K562 (cell line): ENCODE data around the gene GNG14. TPM values are rescaled to one million over a fixed set of nuclear protein-coding genes. Genes with fewer than 3 reads are reported as not detected.

Experiments
- ARNT ChIP-seq, 2 experiments: fragments of 450-650 bp; IDR thresholded peaks; 2 replicates each; pipeline ENCODE4 v1.6.1; 2016; ENCODE audit warnings: mild to moderate bottlenecking in 1 of 2
- ASH1L ChIP-seq: fragments of 450-650 bp; IDR thresholded peaks from 2 replicates; pipeline ENCODE4 v1.6.1; 2018; ENCODE audit warnings: borderline replicate concordance, mild to moderate bottlenecking, low read depth; ENCODE audit not compliant: partially characterized antibody
- CBX5 ChIP-seq: IDR thresholded peaks from 2 replicates; pipeline ENCODE4 v1.6.1; 2014; ENCODE audit warnings: low read depth, borderline replicate concordance
- ELF1 ChIP-seq: fragments of 200-800 bp; sonication (Bioruptor generic); IDR thresholded peaks from 2 replicates; pipeline ENCODE4 v1.6.1; 2016; ENCODE audit warnings: missing genetic modification characterization, missing compliant biosample characterization
- ILF3 ChIP-seq: fragments of 450-650 bp; IDR thresholded peaks from 2 replicates; pipeline ENCODE4 v1.6.1; 2018; ENCODE audit warnings: antibody characterized with exemption, mild to moderate bottlenecking, moderate library complexity, borderline replicate concordance
- MTA1 ChIP-seq: fragments of 450-650 bp; IDR thresholded peaks from 2 replicates; pipeline ENCODE4 v1.6.1; 2017; ENCODE audit warnings: borderline replicate concordance
- RBM17 ChIP-seq: fragments of 200-400 bp; formaldehyde crosslinking; IDR thresholded peaks from 2 replicates; pipeline ENCODE4 v1.6.1; 2017; ENCODE audit warnings: low read depth, mild to moderate bottlenecking, low read length, borderline replicate concordance
- U2AF1 ChIP-seq: fragments of 200-400 bp; formaldehyde crosslinking; optimal IDR thresholded peaks from 2 replicates; pipeline ENCODE3; 2017; ENCODE audit warnings: mild to moderate bottlenecking, low read depth, low read length, moderate library complexity
- ZC3H4 ChIP-seq: sonication (generic); formaldehyde crosslinking; IDR thresholded peaks from 2 replicates; pipeline ENCODE4 v1.9.0; 2021; ENCODE audit warnings: missing genetic modification reagents, borderline replicate concordance
- ZNF174 ChIP-seq: fragments of 250-450 bp; sonication (Bioruptor Pico); IDR thresholded peaks from 2 replicates; pipeline ENCODE4 v1.4.0; 2020; ENCODE audit warnings: mild to moderate bottlenecking
- ZNF444 ChIP-seq: fragments of 250-450 bp; sonication (Bioruptor Pico); IDR thresholded peaks from 2 replicates; pipeline ENCODE4 v1.4.0; 2020; ENCODE audit warnings: mild to moderate bottlenecking, moderate library complexity
- ZNF644 ChIP-seq: fragments of 200-800 bp; sonication (Bioruptor generic); IDR thresholded peaks from 2 replicates; pipeline ENCODE4 v1.6.1; 2016; ENCODE audit warnings: low read depth, missing genetic modification characterization, missing compliant biosample characterization
- ZNF717 ChIP-seq: fragments of 250-450 bp; sonication (Bioruptor Pico); IDR thresholded peaks from 2 replicates; pipeline ENCODE4 v1.5.0; 2021
- polyA plus RNA-seq, 8 experiments: library from polyadenylated mRNA; depleted of rRNA in 4 of 8; stranded (reverse) in 5 of 8; unstranded in 3 of 8; fragments of >200 nt; fragmentation: Nextera tagmentation in 2 of 8; fragmentation: Illumina TruSeq in 1 of 8; extraction: Ambion mirVana in 2 of 8; extraction: Trizol in 1 of 8; gene quantifications; 2 replicates each; pipeline versions ENCODE4 v1.2.1 to v1.2.3, GENCODE V29; 2011 to 2014; ENCODE audit warnings: inconsistent platforms in 1 of 8, missing spikeins in 1 of 8
- total RNA-seq, 7 experiments: library from RNA; depleted of rRNA in 6 of 7; stranded (reverse); fragments of >200 nt in 6 of 7; fragmentation: Illumina TruSeq in 2 of 7; extraction: Trizol in 2 of 7; gene quantifications; 2 replicates each; pipeline versions ENCODE4 v1.2.1 to v1.2.3, GENCODE V29; 2011 to 2021; ENCODE audit warnings: low replicate concordance in 1 of 7
- TF ChIP-seq, protein P1 (sequence below): fragments of 250-450 bp; sonication (Bioruptor Pico); IDR thresholded peaks from 2 replicates; pipeline ENCODE4 v1.8.0; 2022; ENCODE audit warnings: inconsistent platforms
- TF ChIP-seq, protein P2 (sequence below), 2 experiments: fragments of 450-650 bp in 1 of 2; sonication (generic) in 1 of 2; formaldehyde crosslinking in 1 of 2; IDR thresholded peaks; 2 replicates each; pipeline versions ENCODE4 v1.7.1 to v1.9.0; 2016 to 2022; ENCODE audit warnings: inconsistent platforms in 1 of 2, mild to moderate bottlenecking in 1 of 2, missing genetic modification reagents in 1 of 2

Gene GNG14
- total and polyA plus RNA-seq, 9 of the 15 experiments (the other 6 are each of a cell fraction or from before 2014, with no cell fraction given), result not detected

DNA sequence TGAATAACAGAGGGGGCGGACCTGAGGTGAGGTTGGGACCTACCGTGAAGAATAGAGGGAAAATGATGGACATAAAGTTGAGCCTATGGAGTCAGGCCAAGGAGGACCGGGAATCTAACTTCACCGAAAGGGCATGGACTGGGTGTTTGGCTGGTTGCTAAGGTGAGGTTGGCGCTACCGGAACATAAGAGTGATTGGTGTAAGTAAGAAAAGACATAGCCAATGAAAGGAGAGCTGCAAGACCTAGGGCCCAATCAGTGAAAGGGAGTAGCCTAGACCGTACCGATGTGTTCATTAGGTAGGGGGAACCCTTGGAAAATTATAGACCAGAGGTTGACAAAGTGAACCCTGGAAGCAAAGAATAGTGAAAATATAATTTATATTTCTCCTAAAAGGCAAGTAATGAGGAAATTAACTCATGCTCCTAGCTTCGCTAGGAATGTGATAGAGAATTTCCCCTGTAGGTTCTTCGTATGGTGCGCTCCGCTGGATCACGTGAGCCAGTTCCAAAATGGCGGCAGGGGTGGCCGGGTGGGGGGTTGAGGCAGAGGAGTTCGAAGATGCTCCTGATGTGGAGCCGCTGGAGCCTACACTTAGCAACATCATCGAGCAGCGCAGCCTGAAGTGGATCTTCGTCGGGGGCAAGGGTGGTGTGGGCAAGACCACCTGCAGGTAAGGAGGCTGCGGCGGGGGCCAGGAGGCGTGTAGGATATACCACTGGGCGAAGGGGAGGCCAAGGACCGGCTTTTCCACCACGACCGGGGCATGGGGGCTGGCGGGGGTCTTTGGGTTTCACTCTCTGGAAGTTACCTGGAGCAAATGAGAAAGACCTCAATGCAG, 49.4 kb downstream of the GNG14 start, which contains the start of gene GET3 (continued):
- TF ChIP-seq, protein P1, sequence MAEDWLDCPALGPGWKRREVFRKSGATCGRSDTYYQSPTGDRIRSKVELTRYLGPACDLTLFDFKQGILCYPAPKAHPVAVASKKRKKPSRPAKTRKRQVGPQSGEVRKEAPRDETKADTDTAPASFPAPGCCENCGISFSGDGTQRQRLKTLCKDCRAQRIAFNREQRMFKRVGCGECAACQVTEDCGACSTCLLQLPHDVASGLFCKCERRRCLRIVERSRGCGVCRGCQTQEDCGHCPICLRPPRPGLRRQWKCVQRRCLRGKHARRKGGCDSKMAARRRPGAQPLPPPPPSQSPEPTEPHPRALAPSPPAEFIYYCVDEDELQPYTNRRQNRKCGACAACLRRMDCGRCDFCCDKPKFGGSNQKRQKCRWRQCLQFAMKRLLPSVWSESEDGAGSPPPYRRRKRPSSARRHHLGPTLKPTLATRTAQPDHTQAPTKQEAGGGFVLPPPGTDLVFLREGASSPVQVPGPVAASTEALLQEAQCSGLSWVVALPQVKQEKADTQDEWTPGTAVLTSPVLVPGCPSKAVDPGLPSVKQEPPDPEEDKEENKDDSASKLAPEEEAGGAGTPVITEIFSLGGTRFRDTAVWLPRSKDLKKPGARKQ (CRISPR knock-in tag), result no peak
- TF ChIP-seq ILF3, result peak; percentile 69; the same call in 1 of the 2 replicates
- peak; percentile 94 for TF ChIP-seq ASH1L
- no peak for TF ChIP-seq RBM17
- no peak for TF ChIP-seq ZNF444
- TF ChIP-seq ZNF717 (CRISPR knock-in tag), result no peak
- 0 out of 2 replicates have a peak, but pooled peaks have one; percentile 35 for TF ChIP-seq ELF1 (tag)
- no peak for TF ChIP-seq MTA1
- TF ChIP-seq U2AF1, result no peak
- no peak for TF ChIP-seq ZNF644 (tag)
- TF ChIP-seq, protein P2, sequence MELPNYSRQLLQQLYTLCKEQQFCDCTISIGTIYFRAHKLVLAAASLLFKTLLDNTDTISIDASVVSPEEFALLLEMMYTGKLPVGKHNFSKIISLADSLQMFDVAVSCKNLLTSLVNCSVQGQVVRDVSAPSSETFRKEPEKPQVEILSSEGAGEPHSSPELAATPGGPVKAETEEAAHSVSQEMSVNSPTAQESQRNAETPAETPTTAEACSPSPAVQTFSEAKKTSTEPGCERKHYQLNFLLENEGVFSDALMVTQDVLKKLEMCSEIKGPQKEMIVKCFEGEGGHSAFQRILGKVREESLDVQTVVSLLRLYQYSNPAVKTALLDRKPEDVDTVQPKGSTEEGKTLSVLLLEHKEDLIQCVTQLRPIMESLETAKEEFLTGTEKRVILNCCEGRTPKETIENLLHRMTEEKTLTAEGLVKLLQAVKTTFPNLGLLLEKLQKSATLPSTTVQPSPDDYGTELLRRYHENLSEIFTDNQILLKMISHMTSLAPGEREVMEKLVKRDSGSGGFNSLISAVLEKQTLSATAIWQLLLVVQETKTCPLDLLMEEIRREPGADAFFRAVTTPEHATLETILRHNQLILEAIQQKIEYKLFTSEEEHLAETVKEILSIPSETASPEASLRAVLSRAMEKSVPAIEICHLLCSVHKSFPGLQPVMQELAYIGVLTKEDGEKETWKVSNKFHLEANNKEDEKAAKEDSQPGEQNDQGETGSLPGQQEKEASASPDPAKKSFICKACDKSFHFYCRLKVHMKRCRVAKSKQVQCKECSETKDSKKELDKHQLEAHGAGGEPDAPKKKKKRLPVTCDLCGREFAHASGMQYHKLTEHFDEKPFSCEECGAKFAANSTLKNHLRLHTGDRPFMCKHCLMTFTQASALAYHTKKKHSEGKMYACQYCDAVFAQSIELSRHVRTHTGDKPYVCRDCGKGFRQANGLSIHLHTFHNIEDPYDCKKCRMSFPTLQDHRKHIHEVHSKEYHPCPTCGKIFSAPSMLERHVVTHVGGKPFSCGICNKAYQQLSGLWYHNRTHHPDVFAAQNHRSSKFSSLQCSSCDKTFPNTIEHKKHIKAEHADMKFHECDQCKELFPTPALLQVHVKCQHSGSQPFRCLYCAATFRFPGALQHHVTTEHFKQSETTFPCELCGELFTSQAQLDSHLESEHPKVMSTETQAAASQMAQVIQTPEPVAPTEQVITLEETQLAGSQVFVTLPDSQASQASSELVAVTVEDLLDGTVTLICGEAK (IDR thresholded peaks at IDR 0.05), result peak; percentile 67
- TF ChIP-seq, protein P2 (CRISPR knock-in tag; IDR thresholded peaks at IDR 0.05), result no peak
- TF ChIP-seq CBX5, result no peak
- TF ChIP-seq ZC3H4 (CRISPR knock-in tag), result 0 out of 2 replicates have a peak, but pooled peaks have one; percentile 10
- no peak for TF ChIP-seq ZNF174 (CRISPR knock-in tag)
- peak; percentile 44 to 68; a peak in 2 of 4 replicates for TF ChIP-seq ARNT (IDR thresholded peaks at IDR 0.05)
